NOMO-1 (cell line): ENCODE results near the gene TAS1R1.
"Not testable (repeated sequence)": the region's sequence is repeated elsewhere in the genome, so short reads cannot be mapped to it uniquely, and the experiment has no call there.

ENCODE experiments used
- DNase-seq, 2 experiments: peaks; one replicate each; lab custom pipeline; 2025; ENCODE audit not compliant: unreplicated experiment in 2 of 2; lab: John Stamatoyannopoulos, UW

TAS1R1 gene

DNA sequence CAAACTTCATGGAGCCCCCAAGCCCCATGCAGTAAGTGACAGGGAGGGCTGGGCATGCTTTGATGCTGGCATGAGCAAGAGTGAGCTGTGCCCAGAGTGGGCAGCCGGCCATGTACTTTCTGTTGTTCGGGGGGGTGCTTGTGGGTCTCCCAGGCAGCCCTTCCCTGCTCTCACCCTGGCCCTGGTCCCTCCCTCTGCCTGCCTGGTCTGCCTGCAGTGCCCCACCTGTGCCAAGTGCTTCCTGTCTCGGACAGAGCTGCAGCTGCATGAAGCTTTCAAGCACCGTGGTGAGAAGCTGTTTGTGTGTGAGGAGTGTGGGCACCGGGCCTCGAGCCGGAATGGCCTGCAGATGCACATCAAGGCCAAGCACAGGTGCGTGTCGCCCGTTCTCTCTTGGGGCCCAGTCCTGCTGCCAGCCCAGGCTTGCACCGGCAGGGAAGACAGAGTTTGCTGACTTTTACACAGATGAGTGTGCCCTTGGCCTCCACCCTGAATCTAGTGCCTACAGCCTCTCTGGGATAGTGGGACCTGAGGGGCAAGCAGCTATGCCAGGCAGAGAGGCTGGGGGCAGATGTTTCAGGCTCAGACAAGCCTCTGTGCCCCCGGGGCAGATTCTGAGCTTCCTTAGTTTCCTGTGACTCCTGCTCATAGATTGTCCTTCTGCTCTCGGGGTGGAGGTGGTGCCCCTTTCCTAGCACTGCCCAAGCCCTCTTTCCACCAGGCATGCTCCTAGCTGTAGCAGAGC is 32.3 kb downstream of the TAS1R1 start:
- no peak for DNase-seq

DNA sequence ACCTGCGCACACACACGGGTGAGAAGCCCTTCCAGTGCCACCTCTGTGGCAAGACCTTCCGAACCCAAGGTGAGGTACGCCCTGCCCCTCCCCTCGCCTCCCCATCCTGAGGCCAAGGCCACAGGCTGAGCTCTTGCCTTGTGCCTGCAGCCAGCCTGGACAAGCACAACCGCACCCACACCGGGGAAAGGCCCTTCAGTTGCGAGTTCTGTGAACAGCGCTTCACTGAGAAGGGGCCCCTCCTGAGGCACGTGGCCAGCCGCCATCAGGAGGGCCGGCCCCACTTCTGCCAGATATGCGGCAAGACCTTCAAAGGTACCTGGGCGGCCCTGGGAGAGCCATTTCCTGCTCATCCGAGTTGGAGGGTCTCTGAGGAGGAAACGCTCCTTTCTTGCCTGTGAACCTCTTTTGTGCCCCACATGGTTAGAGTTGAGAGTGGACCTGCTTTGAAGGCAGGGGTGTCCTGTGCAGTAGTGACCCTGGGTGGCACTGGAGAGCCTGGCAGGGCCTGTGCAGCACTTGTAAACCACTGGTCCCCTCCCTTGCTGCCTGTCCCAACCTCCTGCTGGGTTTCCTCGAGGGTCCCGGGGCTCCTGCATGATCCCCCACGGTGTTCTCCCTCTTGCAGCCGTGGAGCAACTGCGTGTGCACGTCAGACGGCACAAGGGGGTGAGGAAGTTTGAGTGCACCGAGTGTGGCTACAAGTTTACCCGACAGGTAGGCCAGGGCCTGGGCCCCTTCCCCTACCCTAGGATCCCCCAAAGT is 33.2 kb downstream of the TAS1R1 start:
- DNase-seq = no peak

DNA sequence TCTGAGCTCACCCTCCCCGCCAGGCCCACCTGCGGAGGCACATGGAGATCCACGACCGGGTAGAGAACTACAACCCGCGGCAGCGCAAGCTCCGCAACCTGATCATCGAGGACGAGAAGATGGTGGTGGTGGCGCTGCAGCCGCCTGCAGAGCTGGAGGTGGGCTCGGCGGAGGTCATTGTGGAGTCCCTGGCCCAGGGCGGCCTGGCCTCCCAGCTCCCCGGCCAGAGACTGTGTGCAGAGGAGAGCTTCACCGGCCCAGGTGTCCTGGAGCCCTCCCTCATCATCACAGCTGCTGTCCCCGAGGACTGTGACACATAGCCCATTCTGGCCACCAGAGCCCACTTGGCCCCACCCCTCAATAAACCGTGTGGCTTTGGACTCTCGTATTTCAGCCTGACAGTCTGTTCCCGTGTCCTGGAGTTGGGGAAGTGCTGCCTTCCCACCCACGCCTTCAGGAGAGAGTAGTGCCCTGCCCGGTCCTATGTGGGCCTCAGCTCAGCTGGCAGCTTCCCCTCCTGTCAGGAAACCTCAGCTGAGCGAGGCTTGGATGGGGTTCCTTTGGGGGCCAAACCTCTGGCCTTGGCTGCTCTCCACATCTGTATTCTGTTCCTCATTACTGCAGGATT is 33.9 kb downstream of the TAS1R1 start:
- no peak for DNase-seq

DNA sequence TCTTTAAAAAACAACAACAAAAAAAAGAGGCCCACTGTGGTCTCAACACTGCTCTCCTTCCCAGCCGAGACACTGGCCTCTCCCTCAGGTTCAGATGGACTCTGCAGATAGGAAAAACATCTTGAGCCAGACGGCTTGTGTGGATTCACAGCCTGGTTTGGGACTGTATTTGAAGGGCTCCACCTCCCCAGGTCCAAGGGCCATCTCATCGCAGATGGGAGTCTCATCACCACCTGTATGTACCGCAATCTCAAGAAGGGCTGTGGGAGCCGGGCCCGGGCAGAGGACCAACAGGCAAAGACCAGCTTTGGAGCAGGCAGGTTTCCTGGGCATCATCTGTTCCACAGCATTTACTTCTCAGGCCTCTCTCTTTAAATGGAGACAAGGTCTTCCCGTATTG is 34.9 kb downstream of the TAS1R1 start:
- DNase-seq = no peak

DNA sequence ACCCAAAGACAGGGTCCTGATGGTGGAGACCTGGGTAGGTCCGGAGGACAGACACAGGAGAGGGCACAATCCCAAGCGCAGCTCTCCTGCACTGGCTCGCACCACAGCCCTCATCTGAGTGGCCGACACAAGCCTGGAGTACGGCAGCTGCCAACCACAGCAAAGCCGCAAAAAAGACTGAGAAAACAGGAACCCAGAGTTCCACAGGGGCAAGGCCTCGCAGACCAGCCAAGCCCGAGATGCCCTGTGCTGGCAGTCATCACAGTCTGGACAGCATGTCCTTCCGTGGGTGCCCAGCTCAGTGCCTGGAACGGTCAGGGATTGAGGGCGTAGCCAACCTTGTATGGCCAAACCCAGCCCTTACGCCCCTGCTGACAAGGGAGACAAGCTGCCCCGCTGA is 36.1 kb downstream of the TAS1R1 start:
- peak; percentile 39 to 44 for DNase-seq

DNA sequence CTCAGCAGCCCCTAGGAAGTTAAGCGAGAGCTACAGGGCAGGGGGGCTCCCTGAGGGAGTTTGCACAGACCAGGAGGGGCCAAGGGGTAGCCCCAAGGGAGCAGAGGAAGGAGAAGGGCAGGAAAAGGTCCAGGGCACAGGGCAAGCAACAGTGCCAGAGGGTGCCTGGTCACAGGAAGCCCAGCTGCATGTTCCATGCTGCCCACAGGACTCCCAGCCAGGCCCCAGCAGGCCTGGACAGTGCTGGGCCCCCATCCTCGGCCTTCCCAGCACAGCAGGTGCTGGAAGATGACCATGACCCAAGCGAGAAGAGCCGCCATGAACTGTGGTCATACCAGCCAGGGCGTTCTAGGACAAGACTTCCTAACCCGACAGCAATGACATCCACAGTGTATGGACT is 36.5 kb downstream of the TAS1R1 start:
- no peak for DNase-seq

DNA sequence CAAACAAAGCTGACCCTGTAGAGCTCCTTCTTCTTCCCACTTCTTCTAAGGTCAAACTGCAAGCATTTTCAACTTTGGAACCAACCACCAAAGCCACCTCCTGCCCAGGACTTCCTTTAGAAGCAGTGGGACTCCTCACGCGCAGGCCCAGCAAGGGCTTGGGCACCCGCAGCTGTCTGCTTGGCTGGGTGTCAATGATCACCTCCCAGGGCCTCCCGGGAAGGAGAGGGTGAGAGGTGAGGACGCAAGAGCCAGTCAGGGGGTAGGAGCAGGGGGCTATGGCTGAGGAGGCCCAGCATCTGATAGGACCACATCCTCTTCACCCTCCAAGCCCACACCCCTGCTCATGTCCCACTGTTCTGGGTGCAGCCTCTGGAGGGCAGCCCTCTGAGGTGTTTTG is 37.3 kb downstream of the TAS1R1 start:
- no peak for DNase-seq

DNA sequence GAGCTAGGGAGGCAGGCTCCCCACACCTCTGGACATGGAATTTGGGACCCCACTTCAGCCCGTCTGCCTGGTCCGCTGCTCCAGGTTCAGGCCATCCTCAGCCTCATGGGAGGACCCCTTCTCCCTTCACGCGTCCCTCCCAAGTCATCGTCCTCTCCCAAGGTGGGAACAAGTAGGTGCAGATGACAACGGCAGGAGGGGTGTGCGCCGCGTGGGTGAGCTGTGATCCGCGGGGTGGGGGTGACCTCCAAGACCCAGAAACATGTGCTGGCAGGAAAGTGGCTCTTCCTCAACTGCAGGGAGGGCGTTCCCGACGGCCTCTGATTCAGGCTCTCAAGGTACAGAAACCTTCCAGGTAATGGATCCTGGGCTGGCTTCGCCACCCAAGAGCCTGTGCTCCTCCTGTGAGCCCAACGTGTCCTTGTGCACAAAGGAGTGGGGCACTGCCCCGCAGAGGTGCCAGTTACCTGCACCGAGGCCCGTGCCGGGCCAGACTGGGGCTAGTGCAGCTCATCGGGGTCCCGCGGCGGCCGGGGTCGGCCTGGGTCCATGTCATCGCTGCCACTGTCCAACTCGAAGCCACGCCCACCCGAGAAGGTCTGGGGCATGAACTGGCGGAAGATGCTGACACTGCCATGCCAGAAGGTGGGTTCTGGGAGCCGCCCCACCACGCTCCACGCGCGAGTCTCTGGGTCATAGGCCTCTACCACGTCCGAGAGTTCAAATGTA is 37.9 kb downstream of the TAS1R1 start:
- DNase-seq = no peak

DNA sequence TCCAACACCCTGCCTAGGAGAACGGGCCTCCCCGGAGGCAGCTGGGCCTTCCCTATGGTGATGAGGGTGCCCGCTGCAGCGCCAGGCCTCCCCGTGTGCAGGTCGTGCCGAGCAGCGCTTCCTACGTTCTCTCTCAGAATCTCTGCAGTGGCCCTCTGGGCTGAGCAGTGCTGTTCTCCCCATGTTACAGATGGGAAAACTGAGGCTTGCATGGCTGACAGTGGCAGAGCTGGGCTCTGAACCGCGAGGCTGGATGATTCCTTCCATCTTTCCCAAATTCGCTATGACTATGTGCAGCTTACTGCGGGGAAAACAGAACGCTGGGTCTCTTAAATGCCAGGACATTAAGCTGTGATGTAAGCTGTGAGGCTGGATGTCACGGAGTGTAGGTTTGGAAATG is 38.7 kb downstream of the TAS1R1 start:
- no peak for DNase-seq

DNA sequence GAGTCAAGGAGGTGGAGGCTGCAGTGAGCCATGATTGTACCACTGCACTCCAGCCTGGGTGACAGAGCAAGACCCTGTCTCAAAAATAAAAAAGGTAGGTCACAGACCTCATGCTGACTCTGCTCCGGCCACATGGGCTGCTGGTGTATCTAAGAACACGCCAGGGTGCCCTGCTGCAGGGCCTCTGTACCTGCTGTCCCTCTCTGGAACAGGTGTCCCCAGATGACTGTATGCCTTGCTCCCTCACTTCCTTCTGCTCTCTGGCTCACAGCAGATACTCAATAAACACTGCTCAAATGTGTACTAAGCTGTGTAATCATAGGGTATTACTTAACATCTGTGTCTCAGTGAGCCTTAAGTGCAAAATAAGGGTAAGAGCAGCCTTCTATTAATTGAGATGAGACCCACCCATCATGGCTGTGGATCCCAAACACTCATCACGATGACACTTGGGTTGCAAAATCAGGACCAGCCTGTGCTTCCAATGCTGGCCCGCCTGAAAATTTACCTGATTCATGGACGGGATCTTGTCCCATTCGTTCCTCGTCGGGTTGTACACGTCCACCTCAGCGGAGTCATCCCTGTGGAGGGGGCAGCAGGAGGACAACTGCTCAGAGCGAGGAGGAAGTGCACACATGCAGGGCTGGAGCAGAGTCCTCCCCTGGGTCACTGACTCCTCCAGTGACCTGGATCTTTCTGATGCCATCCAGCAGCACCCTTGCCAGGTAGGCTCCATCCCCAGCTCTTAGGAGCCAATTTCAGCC is 40.1 kb downstream of the TAS1R1 start:
- no peak for DNase-seq

DNA sequence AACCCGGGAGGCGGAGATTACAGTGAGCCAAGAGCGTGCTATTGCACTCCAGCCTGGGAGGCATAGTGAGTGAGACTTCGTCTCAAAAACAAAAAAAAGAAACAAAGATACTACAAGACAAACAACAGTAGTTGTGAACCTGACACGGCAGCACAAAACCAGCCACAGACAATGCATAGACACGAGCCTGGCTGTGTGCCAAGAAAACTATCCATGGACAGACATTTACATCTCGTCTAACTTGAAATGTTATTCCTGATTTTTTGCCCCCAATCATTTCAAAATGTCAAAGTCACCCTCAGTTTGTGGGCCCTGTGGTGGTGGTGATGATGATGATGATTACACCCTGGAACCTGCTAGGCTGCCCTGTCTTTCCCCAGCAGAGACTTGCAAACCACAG is 41.2 kb downstream of the TAS1R1 start:
- DNase-seq = no peak

DNA sequence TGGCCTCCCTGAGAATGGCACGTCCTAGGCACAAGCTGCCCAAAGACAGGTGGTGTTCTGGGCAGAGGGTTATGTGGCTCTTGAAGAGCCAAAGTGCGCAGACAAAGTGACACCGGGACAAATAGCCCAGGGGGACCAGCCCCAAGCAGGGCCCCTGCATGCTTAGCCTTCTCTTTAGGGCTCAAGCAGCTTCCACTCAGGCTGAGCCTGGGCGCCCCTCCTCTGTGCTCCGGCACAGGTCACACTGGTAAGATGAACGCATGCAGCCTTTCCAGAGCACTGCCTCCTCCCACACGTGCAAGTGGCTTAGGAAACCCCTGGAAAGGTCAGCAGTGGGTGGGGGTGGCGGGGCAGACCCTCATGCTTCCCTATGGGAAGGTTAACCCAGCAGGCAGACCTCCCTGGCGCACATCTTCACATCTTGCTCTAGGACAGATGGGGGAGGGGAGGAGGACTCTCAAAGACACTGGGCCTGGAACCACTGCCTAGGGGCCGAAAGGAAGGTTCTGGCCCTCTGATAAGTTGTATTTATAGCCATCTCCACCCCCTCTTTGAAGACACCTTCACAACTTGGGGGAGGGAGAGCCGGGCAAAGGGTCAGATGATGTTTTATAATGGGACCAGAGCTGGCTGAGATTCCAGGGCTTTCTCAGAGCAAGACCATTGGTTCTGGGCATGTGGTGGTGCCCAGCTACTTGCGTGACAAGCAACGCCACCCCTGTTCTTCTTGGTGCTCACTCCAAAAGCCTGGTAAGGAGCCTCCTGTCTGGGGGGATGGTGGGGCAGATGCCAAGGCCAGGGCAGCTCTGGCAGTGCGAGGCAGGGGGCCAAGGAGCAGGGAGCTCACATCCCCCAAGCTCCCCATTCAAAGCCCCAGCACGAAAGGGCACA is 42.0 kb downstream of the TAS1R1 start:
- no peak for DNase-seq

DNA sequence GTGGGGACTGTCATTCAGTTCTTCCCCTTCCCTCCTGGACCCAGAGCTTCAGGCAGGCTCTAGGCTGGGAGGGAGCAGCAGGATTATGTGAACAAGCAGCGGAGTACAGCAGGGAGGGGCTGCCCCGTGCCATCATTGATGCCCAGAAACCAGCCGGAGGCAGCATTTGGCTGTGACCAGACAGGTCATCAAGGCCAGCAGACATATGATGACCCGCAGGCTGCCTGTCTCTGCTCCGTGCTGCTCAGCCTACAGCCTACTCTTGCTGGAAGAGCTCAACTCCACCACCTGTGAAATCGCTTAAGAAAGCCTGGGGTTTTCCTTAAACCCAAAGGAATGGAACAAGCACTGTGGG is 42.6 kb downstream of the TAS1R1 start:
- no peak for DNase-seq

DNA sequence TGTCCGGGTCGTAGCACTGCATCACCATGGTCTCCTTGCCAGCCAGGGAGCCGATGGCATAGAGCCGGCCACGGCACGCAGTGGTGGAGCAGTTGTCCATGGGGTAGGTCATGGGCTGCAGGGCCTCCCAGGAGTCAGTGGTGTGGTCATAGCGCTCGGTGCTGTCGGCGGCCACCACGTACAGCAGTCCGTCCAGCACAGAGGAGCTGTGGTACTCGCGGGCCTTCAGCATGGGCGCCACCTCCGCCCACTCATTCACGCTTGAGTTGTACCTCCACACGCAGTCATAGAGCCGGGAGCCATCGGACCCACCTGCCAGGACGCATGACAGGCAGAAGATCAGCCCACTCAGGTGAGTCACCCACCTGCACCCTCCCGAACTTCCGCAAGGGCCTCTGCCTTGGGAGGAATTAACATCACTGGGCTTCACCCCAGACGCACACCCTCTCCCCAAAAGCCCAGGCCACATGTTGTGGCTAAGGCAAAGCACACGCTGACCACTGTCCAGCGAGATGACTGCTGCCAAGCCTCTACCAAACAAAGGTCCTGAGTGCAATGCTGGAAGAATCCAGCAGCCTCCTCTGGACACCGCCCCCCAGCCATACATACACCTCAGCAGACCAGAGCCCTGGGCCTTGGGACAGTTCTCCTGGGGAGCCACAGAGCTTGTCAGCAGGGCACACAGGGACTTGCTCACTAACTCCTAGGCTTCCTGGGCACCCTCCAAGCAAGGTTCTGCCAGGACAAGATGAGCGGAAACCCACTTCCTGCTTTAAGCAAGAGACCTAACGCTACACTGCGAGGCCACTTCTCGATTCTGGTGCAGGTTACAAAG is 44.3 kb downstream of the TAS1R1 start:
- peak; percentile 74 to 76 for DNase-seq

DNA sequence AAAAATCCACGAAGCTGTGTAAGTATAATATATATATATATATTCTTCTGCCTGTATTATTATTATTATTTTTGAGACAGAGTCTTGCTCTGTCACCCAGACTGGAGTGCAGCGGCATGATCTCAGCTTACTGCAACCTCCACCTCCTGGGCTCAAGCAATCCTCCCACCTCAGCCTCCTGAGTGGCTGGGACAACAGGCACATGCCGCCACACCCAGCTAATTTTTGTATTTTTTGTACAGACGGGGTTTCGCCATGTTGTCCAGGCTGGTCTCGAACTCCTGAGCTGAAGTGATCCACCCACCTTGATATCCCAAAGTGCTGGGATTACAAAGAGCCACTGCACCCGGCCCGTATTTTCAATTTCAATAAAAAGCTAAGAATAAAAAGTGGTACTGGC is 44.9 kb downstream of the TAS1R1 start:
- not testable (repeated sequence) for DNase-seq

DNA sequence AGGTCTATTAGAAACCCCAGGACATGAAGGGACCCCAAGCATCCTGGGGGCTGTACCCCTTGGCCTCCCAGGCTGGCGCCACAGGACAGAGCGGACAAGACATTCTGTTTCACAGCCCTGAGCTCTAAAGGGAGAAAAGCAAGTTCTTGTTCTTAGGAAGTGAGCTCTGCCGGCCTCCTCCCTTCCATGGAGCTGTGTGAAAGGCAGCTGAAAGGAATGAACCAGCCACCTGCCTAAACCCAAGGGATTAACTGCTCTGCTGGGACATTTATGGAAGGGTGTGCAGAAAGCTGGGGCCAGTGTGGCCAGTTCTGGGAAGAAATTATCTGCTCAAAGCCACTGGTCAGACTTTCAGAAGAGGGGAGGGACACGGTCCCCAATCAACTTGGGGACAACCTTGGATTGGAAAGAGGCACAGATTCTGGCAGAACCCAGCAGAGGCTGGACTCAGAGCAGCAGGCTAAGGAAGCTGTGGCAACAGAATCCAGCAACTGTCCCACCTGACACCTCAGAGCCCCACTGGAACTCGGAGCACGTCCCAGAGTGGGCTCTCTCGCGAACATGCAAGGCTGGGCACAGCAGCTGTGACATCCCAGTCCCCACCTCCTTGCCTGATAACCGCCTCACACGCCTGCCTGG is 45.4 kb downstream of the TAS1R1 start:
- peak in 1 of 2 experiments; percentile 6 for DNase-seq

DNA sequence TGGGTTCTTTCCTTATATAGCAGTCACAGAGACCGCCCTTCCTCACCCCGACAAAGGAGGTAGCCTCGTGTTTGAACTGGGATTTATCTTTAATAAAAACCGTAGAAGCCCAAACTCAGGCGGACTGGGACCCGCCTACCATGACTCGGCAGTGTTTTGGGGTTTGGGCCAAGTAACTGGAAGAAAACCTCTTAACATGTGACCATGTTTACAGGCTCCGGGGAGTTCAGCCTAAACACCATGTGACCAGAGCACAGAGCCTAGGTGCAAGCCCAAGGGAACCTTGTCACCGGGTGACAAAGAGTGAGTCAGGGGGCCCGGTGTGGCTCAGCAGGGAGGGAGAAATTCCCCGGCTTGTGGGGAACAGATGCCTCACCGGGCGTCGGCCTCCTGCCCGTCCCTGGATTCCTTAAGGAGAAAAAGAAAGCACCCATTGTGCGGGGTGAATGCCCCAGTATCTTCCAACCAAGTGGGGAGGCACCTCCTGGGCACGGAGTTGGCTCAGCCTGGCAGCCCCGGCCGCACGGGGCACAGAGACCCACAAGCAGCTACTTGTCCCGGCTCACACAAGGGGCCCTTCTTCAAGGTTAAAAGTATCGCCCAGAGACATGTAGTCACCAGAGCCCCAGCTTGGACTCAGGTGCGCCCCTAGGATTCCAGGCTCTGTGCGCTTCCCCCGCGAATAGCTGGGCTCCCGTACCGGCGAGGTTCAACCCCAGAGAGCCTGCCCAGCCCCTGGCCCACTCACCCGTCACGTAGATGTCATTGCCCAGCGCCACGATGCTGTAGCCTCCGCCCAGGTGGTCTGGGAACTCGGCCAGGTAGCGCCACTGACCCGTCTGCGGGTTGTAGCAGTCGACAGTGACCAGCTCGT is 46.2 kb downstream of the TAS1R1 start:
- DNase-seq = peak; percentile 66 to 75
